Loucy (cell line): ENCODE measurements around the gene EPHA6.

Experiments used
- H2AFZ ChIP-seq: fragments of 200-600 bp; sonication (generic); 2 replicates; pipeline ENCODE4 v1.6.0; 2016; ENCODE audit warnings: antibody characterized with exemption, mild to moderate bottlenecking, low read length, moderate library complexity
- H3F3A ChIP-seq: fragments of 200-600 bp; 2 replicates; pipeline ENCODE4 v1.6.0; 2016; ENCODE audit warnings: antibody characterized with exemption, low read depth, mild to moderate bottlenecking
- H3K27me3 ChIP-seq: fragments of 200-600 bp; sonication (generic); 2 replicates; pipeline ENCODE4 v1.6.1; 2014; ENCODE audit warnings: low read length, mild to moderate bottlenecking; ENCODE audit not compliant: insufficient read depth, poor library complexity, severe bottlenecking
- H3K36me3 ChIP-seq: fragments of 200-600 bp; sonication (generic); 2 replicates; pipeline ENCODE4 v1.6.1; 2016; ENCODE audit warnings: low read length; ENCODE audit not compliant: insufficient read depth
- H3K4me1 ChIP-seq: fragments of 200-600 bp; sonication (generic); 2 replicates; pipeline ENCODE4 v1.5.1; 2014; ENCODE audit warnings: low read length, mild to moderate bottlenecking; ENCODE audit not compliant: insufficient read depth, poor library complexity, severe bottlenecking
- H3K4me2 ChIP-seq: fragments of 200-600 bp; sonication (generic); 2 replicates; pipeline ENCODE4 v1.6.0; 2014; ENCODE audit warnings: antibody characterized with exemption, low read length, low read depth, mild to moderate bottlenecking; ENCODE audit not compliant: poor library complexity, severe bottlenecking
- H3K4me3 ChIP-seq: fragments of 200-600 bp; sonication (generic); 2 replicates; pipeline ENCODE4 v1.5.1; 2014; ENCODE audit warnings: low read length, mild to moderate bottlenecking, mixed read lengths; ENCODE audit not compliant: poor library complexity, severe bottlenecking
- H3K79me2 ChIP-seq: fragments of 200-600 bp; sonication (generic); 2 replicates; pipeline ENCODE4 v1.6.1; 2014; ENCODE audit warnings: low read length; ENCODE audit not compliant: insufficient read depth
- H3K9ac ChIP-seq: fragments of 200-600 bp; sonication (generic); 2 replicates; pipeline ENCODE4 v1.6.0; 2014; ENCODE audit warnings: mild to moderate bottlenecking, low read depth, low read length, moderate library complexity; ENCODE audit not compliant: poor library complexity, severe bottlenecking
- H3K9me2 ChIP-seq: fragments of 200-600 bp; sonication (generic); replicated peaks from 2 replicates; pipeline ENCODE4 v1.6.1; 2016; ENCODE audit warnings: low read depth, low read length, mixed read lengths
- H3K9me3 ChIP-seq: fragments of 200-600 bp; sonication (generic); 2 replicates; pipeline ENCODE4 v1.6.1; 2014; ENCODE audit warnings: mild to moderate bottlenecking, antibody characterized with exemption, low read length, low read depth; ENCODE audit not compliant: insufficient read depth
- H4K20me1 ChIP-seq: fragments of 200-600 bp; sonication (generic); 2 replicates; pipeline ENCODE4 v1.6.0; 2014; ENCODE audit warnings: antibody characterized with exemption, low read length, mild to moderate bottlenecking; ENCODE audit not compliant: insufficient read depth, poor library complexity, severe bottlenecking
- EZH2phosphoT487 ChIP-seq: fragments of 200-600 bp; IDR thresholded peaks from 2 replicates; pipeline ENCODE4 v1.6.1; 2018; ENCODE audit warnings: antibody characterized with exemption, mild to moderate bottlenecking, moderate library complexity, borderline replicate concordance
- TF ChIP-seq, protein P1 (sequence below): fragments of 200-600 bp; sonication (generic); conservative IDR thresholded peaks from 2 replicates; pipeline ENCODE4 v1.5.1; 2014; ENCODE audit warnings: mild to moderate bottlenecking, antibody characterized with exemption, low read length

EPHA6 gene

GRCh38 chr3:97029972-97030371, 215.6 kb downstream of the EPHA6 start:
- no peaks in the 10 kb centered on the region for H3K4me1 ChIP-seq
- no peaks in the 10 kb centered on the region for H4K20me1 ChIP-seq
- H3K79me2 ChIP-seq = no peaks in the 10 kb centered on the region
- H3K4me3 ChIP-seq = no peak overlapping the region
- no peaks in the 10 kb centered on the region for H3K9me2 ChIP-seq
- no peak overlapping the region for H2AFZ ChIP-seq
- no peak overlapping the region for H3K9ac ChIP-seq
- H3K4me2 ChIP-seq = no peak overlapping the region
- TF ChIP-seq, protein P1, sequence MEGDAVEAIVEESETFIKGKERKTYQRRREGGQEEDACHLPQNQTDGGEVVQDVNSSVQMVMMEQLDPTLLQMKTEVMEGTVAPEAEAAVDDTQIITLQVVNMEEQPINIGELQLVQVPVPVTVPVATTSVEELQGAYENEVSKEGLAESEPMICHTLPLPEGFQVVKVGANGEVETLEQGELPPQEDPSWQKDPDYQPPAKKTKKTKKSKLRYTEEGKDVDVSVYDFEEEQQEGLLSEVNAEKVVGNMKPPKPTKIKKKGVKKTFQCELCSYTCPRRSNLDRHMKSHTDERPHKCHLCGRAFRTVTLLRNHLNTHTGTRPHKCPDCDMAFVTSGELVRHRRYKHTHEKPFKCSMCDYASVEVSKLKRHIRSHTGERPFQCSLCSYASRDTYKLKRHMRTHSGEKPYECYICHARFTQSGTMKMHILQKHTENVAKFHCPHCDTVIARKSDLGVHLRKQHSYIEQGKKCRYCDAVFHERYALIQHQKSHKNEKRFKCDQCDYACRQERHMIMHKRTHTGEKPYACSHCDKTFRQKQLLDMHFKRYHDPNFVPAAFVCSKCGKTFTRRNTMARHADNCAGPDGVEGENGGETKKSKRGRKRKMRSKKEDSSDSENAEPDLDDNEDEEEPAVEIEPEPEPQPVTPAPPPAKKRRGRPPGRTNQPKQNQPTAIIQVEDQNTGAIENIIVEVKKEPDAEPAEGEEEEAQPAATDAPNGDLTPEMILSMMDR = no peak
- no peak for TF ChIP-seq EZH2phosphoT487
- no peaks in the 10 kb centered on the region for H3K36me3 ChIP-seq
- H3K27me3 ChIP-seq = no peaks in the 10 kb centered on the region
- no peaks in the 10 kb centered on the region for H3K9me3 ChIP-seq
- no peaks in the 10 kb centered on the region for H3F3A ChIP-seq

DNA sequence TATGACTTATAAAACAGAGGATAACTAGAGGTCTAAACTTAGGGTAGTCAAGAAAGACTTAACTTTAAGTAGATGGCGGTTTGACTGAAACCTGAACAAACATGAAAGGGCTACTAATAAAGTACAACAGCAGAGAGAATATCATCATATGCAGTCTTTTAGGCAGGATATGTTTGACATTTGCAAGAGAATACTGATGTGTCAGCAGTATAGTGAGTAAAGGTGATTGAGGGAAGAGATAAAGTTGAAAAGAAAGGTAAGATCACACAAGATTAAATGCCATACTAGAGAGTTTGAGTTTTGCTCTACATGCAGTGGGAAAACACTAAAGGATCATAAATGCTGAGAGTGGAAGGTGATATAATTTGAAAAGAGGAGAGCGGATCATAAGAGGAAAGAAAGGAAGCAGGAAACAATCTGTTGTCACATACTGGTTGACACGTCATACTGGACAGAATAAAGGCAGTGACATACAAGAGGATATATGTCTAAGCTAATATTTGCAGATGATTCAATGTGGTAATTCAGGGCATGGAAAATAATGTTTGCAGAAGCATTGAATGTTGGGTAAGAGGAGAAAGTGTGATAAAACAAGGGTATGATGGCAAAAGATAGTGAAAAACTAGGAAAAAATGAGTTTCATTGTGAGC, 223.0 kb downstream of the EPHA6 start:
- H3K79me2 ChIP-seq = no peaks in the 10 kb centered on the region
- H2AFZ ChIP-seq = no peak overlapping the region
- H3K9ac ChIP-seq = no peak overlapping the region
- no peaks in the 10 kb centered on the region for H3K27me3 ChIP-seq
- no peaks in the 10 kb centered on the region for H4K20me1 ChIP-seq
- no peaks in the 10 kb centered on the region for H3K36me3 ChIP-seq
- no peaks in the 10 kb centered on the region for H3K9me2 ChIP-seq
- H3K4me2 ChIP-seq = no peak overlapping the region
- no peak overlapping the region for H3K4me3 ChIP-seq
- no peaks in the 10 kb centered on the region for H3F3A ChIP-seq
- H3K4me1 ChIP-seq = no peaks in the 10 kb centered on the region
- no peaks in the 10 kb centered on the region for H3K9me3 ChIP-seq
- no peak for TF ChIP-seq EZH2phosphoT487
- TF ChIP-seq, protein P1 = no peak

DNA sequence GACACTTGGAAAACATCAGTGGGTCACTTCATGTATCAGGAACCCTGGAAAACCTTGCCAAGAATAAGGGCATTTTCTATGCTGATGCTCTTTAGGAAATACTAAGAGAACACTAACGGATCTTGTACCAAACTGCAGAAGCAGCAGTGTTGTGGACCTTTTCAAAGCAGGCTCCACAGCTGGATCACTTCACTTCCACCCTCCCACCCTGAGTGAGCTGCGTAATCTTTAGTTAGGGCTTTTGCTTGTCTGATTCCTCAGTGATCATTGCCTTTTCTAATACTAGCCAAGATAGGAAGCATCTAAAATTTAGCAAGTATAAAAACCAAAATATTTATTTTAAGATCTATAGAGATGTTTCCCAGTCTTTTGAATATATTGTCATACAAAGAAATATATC, 229.0 kb downstream of the EPHA6 start:
- H3F3A ChIP-seq = no peaks in the 10 kb centered on the region
- no peaks in the 10 kb centered on the region for H3K79me2 ChIP-seq
- no peak overlapping the region for H2AFZ ChIP-seq
- H3K9me2 ChIP-seq = no peaks in the 10 kb centered on the region
- no peaks in the 10 kb centered on the region for H3K36me3 ChIP-seq
- H3K4me1 ChIP-seq = no peaks in the 10 kb centered on the region
- H3K4me3 ChIP-seq = no peak overlapping the region
- no peaks in the 10 kb centered on the region for H4K20me1 ChIP-seq
- TF ChIP-seq, protein P1 = no peak
- no peak for TF ChIP-seq EZH2phosphoT487
- no peaks in the 10 kb centered on the region for H3K27me3 ChIP-seq
- no peak overlapping the region for H3K4me2 ChIP-seq
- no peak overlapping the region for H3K9ac ChIP-seq
- H3K9me3 ChIP-seq = no peaks in the 10 kb centered on the region
